HepG2 (cell line): ENCODE results near the gene PHF3. TPM values are rescaled to one million over a fixed set of nuclear protein-coding genes. Genes with fewer than 3 reads are reported as not detected.

ENCODE experiments used
- ZBTB42 ChIP-seq: sonication (generic); formaldehyde crosslinking; IDR thresholded peaks from 2 replicates; pipeline ENCODE4 v1.5.0; 2020; ENCODE audit warnings: mild to moderate bottlenecking, missing genetic modification reagents
- ZNF407 ChIP-seq: sonication (generic); formaldehyde crosslinking; IDR thresholded peaks from one replicate; pipeline ENCODE4 v1.5.1; 2020; ENCODE audit warnings: mild to moderate bottlenecking, missing genetic modification reagents; ENCODE audit errors: not compliant biosample characterization
- polyA plus RNA-seq, 8 experiments: library from polyadenylated mRNA; depleted of rRNA in 3 of 8; stranded (reverse) in 7 of 8; unstranded in 1 of 8; fragments of >200 nt; fragmentation: Illumina TruSeq in 4 of 8; extraction: Trizol in 4 of 8; gene quantifications; 2 replicates each; pipeline versions ENCODE4 v1.2.1 to v1.2.3, GENCODE V29; 2011 to 2016; ENCODE audit warnings: low read depth in 4 of 8, missing spikeins in 1 of 8, mixed read lengths in 1 of 8; ENCODE audit not compliant: insufficient read depth in 1 of 8
- total RNA-seq, 5 experiments: library from RNA; depleted of rRNA; stranded (reverse); fragments of >200 nt; fragmentation: Illumina TruSeq; extraction: Trizol; gene quantifications; 2 replicates each; pipeline ENCODE4 v1.2.3, GENCODE V29; 2016; ENCODE audit warnings: low read depth in 1 of 5

Gene PHF3
- total and polyA plus RNA-seq, 2 of the 13 experiments (the other 11 are each of a cell fraction or from before 2014, with no cell fraction given) = 19.8 to 70.4 TPM

DNA sequence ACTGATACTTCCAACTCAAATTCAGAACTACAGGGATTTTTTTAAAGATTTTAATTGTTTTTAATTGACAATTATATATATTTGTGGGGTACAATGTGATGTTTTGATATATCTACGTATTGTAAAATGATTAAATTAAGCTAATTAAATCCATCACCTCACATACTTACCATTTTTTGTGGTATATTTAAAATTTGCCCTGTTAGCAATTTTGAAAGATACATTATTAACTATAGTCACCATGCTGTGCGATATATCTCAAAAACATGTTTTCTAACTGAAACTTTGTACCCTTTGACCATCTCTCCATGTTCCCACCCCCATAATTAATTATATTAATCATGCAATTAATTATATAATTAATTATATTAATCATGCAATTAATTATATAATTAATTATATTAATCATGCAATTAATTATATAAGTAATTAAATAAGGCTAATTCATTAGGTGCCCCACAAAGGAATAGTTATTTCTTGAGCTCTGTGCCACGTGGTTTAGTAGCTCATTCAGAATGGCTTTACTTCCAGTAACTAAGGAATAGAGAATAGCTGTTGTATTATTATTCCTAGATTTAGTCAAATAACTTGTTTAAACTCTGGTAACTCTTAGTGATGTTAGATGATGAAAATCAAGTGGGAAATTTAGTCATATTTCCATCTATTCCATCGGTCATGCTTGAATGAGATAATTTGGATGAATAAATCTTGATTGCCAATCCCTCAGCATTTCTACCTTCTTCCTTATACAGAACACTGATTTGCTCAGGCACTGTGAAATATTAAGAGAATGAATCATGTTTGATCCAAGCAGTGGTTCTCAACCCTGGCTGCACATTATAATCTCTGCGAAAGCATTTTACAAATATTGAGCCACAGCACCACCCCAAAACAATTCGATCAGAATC is 38.2 kb upstream of the PHF3 start (continued):
- no peak for TF ChIP-seq ZNF407 (CRISPR knock-in tag)
- TF ChIP-seq ZBTB42 (CRISPR knock-in tag) = 0 out of 2 replicates have a peak, but pooled peaks have one; percentile 13
